GM23338 (cell line): ENCODE results near the gene C17orf78. TPM values are rescaled to one million over a fixed set of nuclear protein-coding genes. Genes with fewer than 3 reads are reported as not detected.
"Not testable (repeated sequence)": the region's sequence is repeated elsewhere in the genome, so short reads cannot be mapped to it uniquely, and the experiment has no call there.

Source experiments
- ATAC-seq: fragments of 200-7000 bp; cut with Tn5 transposase; 3 replicates; pipeline ENCODE4 v1.9.1; 2020
- DNase-seq: peaks from one replicate; pipeline ENCODE4 v3.0.0-alpha.2; 2015; ENCODE audit warnings: low spot score
- H2AFZ ChIP-seq: fragments of 200-600 bp; sonication (generic); 2 replicates; pipeline ENCODE4 v1.8.0; 2016; ENCODE audit warnings: antibody characterized with exemption, mild to moderate bottlenecking, moderate library complexity
- H3F3A ChIP-seq: fragments of 200-600 bp; sonication (generic); replicated peaks from 2 replicates; pipeline ENCODE4 v1.8.0; 2017; ENCODE audit warnings: antibody characterized with exemption, mixed run types, low read depth
- H3K27ac ChIP-seq: fragments of 200-600 bp; sonication (generic); 2 replicates; pipeline ENCODE4 v1.6.1; 2016; ENCODE audit warnings: low read depth
- H3K27me3 ChIP-seq: fragments of 200-600 bp; sonication (generic); 2 replicates; pipeline ENCODE4 v1.8.0; 2016; ENCODE audit warnings: mild to moderate bottlenecking, mixed run types, moderate library complexity; ENCODE audit not compliant: insufficient read depth
- H3K36me3 ChIP-seq: fragments of 200-600 bp; sonication (generic); 2 replicates; pipeline ENCODE4 v1.8.0; 2016; ENCODE audit warnings: mild to moderate bottlenecking; ENCODE audit not compliant: insufficient read depth
- H3K4me1 ChIP-seq: fragments of 200-600 bp; sonication (generic); 2 replicates; pipeline ENCODE4 v1.8.0; 2016; ENCODE audit warnings: mild to moderate bottlenecking, moderate library complexity; ENCODE audit not compliant: insufficient read depth
- H3K4me2 ChIP-seq: fragments of 200-600 bp; sonication (generic); 2 replicates; pipeline ENCODE4 v1.7.1; 2017; ENCODE audit warnings: mixed run types
- H3K4me3 ChIP-seq: fragments of 200-600 bp; sonication (generic); 2 replicates; pipeline ENCODE4 v1.6.1; 2016; ENCODE audit warnings: mixed run types
- H3K79me2 ChIP-seq: fragments of 200-600 bp; sonication (generic); replicated peaks from 2 replicates; pipeline ENCODE4 v1.8.0; 2017; ENCODE audit warnings: mild to moderate bottlenecking; ENCODE audit not compliant: insufficient read depth
- H3K9me2 ChIP-seq: fragments of 200-600 bp; sonication (generic); 2 replicates; pipeline ENCODE4 v1.8.0; 2017; ENCODE audit not compliant: insufficient read depth
- H4K20me1 ChIP-seq: fragments of 200-600 bp; sonication (generic); replicated peaks from 2 replicates; pipeline ENCODE4 v1.8.0; 2017; ENCODE audit warnings: mild to moderate bottlenecking; ENCODE audit not compliant: insufficient read depth
- H3K27ac Mint-ChIP-seq: 2 replicates; pipeline ENCODE4 v1.8.0; 2020; ENCODE audit warnings: inconsistent platforms, mild to moderate bottlenecking, moderate library complexity, mixed read lengths
- H3K27me3 Mint-ChIP-seq: 3 replicates; pipeline ENCODE4 v1.8.0; 2022; ENCODE audit warnings: low read depth, mild to moderate bottlenecking, moderate library complexity, mixed read lengths, inconsistent platforms; ENCODE audit not compliant: insufficient read depth, poor library complexity
- H3K36me3 Mint-ChIP-seq: 3 replicates; pipeline ENCODE4 v1.8.0; 2021; ENCODE audit warnings: low read depth, mild to moderate bottlenecking, inconsistent platforms, moderate library complexity, mixed read lengths
- H3K4me1 Mint-ChIP-seq: 3 replicates; pipeline ENCODE4 v1.8.0; 2020; ENCODE audit warnings: mild to moderate bottlenecking, inconsistent platforms, mixed read lengths
- H3K4me3 Mint-ChIP-seq: 3 replicates; pipeline ENCODE4 v1.8.0; 2021; ENCODE audit warnings: moderate library complexity, mild to moderate bottlenecking, inconsistent platforms, mixed read lengths
- H3K9me3 Mint-ChIP-seq: 3 replicates; pipeline ENCODE4 v1.8.0; 2020; ENCODE audit warnings: moderate library complexity, mild to moderate bottlenecking, inconsistent platforms, mixed read lengths
- CTCF ChIP-seq, 2 experiments: fragments of 200-600 bp in 1 of 2; sonication (generic) in 1 of 2; conservative IDR thresholded peaks; 2 replicates each; pipeline versions ENCODE4 v1.5.1 to v1.6.1; 2016 to 2017; ENCODE audit warnings: antibody characterized with exemption in 2 of 2, low read depth in 2 of 2, mild to moderate bottlenecking in 2 of 2, moderate library complexity in 1 of 2
- EZH2 ChIP-seq: fragments of 200-600 bp; sonication (generic); IDR thresholded peaks from one replicate; pipeline ENCODE4 v1.8.0; 2017; ENCODE audit warnings: antibody characterized with exemption, mild to moderate bottlenecking, low read depth; ENCODE audit not compliant: unreplicated experiment
- POLR2AphosphoS5 ChIP-seq: IDR thresholded peaks from 2 replicates; pipeline ENCODE4 v1.6.1; 2016; ENCODE audit warnings: antibody characterized with exemption, low read depth
- REST ChIP-seq: IDR thresholded peaks from one replicate; pipeline ENCODE4 v1.6.1; 2018; ENCODE audit warnings: antibody characterized with exemption; ENCODE audit not compliant: unreplicated experiment
- STAT1 ChIP-seq: IDR thresholded peaks from one replicate; pipeline ENCODE4 v1.6.1; 2016; ENCODE audit warnings: antibody characterized with exemption; ENCODE audit not compliant: unreplicated experiment
- ZNF114 ChIP-seq: fragments of 250-450 bp; sonication (Bioruptor Pico); IDR thresholded peaks from 2 replicates; pipeline ENCODE4 v1.5.0; 2020; ENCODE audit warnings: mild to moderate bottlenecking, moderate library complexity
- polyA plus RNA-seq: library from polyadenylated mRNA; unstranded; fragments of >200 nt; fragmentation: Nextera tagmentation; extraction: Ambion mirVana; gene quantifications from 2 replicates; pipeline ENCODE4 v1.2.1, GENCODE V29; 2016
- total RNA-seq: library from RNA; depleted of rRNA; stranded (reverse); fragments of >200 nt; shearing (Covaris generic); gene quantifications from 2 replicates; pipeline ENCODE4 v1.2.3, GENCODE V29; 2014

The C17orf78 gene
- total and polyA plus RNA-seq, 2 experiments from 2014 or later, result 0.19 TPM; not detected in 1

- H3K9me2 ChIP-seq, result no peaks in the 10 kb centered on the region
- H2AFZ ChIP-seq, result no peak overlapping the region
- H4K20me1 ChIP-seq, result no peaks in the 10 kb centered on the region; the same call in 1 of the 2 replicates
- no peak overlapping the region for H3K4me3 Mint-ChIP-seq
- H3K27me3 Mint-ChIP-seq, result no peaks in the 10 kb centered on the region
- DNase-seq, result no peak
- no peak overlapping the region for H3K27ac Mint-ChIP-seq
- peaks cover 3% of the 10 kb centered on the region; the same call in 1 of the 3 replicates for H3K36me3 Mint-ChIP-seq
- no peak for TF ChIP-seq POLR2AphosphoS5
- TF ChIP-seq REST, result no peak
- no peak for TF ChIP-seq CTCF (conservative IDR thresholded peaks at IDR 0.05; ENCODE audit: low read depth in 2 of 2)
- TF ChIP-seq ZNF114, result no peak
- TF ChIP-seq EZH2, result no peak
- TF ChIP-seq STAT1, result no peak
- H3K27me3 ChIP-seq, result no peaks in the 10 kb centered on the region
- H3K27ac ChIP-seq, result no peak overlapping the region
- H3K4me1 ChIP-seq, result peaks cover 9% of the 10 kb centered on the region
- H3K79me2 ChIP-seq, result peaks cover 20% of the 10 kb centered on the region
- no peaks in the 10 kb centered on the region for H3F3A ChIP-seq
- peaks cover 8% of the 10 kb centered on the region for H3K4me1 Mint-ChIP-seq
- ATAC-seq, result no peak
- H3K4me3 ChIP-seq, result no peak overlapping the region
- H3K9me3 Mint-ChIP-seq, result no peaks in the 10 kb centered on the region
- no peaks in the 10 kb centered on the region for H3K36me3 ChIP-seq
- H3K4me2 ChIP-seq, result no peak overlapping the region
These were observed 24.7 kb downstream of the C17orf78 start for GRCh38 chr17:37400505-37400904.

- not testable (repeated sequence) for H3K4me1 ChIP-seq, H3K9me2 ChIP-seq, H4K20me1 ChIP-seq, H3K9me3 Mint-ChIP-seq, H3K27me3 ChIP-seq, H3K27ac Mint-ChIP-seq, ATAC-seq, H3K36me3 ChIP-seq, H3K27me3 Mint-ChIP-seq, H3K27ac ChIP-seq, H2AFZ ChIP-seq, DNase-seq
- H3K4me1 Mint-ChIP-seq, result peaks cover 11% of the 10 kb centered on the region
- Histone ChIP-seq H3K4me2 (peak overlapping the region; percentile 81), H3K4me3 (peak overlapping the region; percentile 93), H3K79me2 (peaks cover 37% of the 10 kb centered on the region), H3F3A (peaks cover 18% of the 10 kb centered on the region)
- peak overlapping the region; percentile 99 for H3K4me3 Mint-ChIP-seq
- H3K36me3 Mint-ChIP-seq, result peaks cover 19% of the 10 kb centered on the region; the same call in 2 of the 3 replicates
These were observed 29.7 kb downstream of the C17orf78 start for GRCh38 chr17:37405522-37405921.
